Thoracic aorta (tissue), 2 donors: ENCODE results near the gene MVD. TPM values are rescaled to one million over a fixed set of nuclear protein-coding genes. Genes with fewer than 3 reads are reported as not detected.

Experiments used
- ATAC-seq: fragments of 150-250 bp; one replicate; pipeline ENCODE4 v1.8.0; 2017; ENCODE audit warnings: low read depth; ENCODE audit not compliant: insufficient number of reproducible peaks, low FRiP score
- DNase-seq: peaks from one replicate; pipeline ENCODE4 v3.0.0-alpha.2; 2020; ENCODE audit warnings: low spot score
- H3K27ac ChIP-seq, 2 donors: fragments of 200-600 bp; sonication (generic); 1 replicate in 1 of 2; 2 replicates in 1 of 2; pipeline ENCODE4 v1.5.1; 2016; ENCODE audit warnings: mild to moderate bottlenecking in 2 of 2, moderate library complexity in 2 of 2
- H3K27me3 ChIP-seq: fragments of 200-600 bp; sonication (generic); replicated peaks from 2 replicates; pipeline ENCODE4 v1.6.0; 2016; ENCODE audit warnings: mild to moderate bottlenecking; ENCODE audit not compliant: insufficient read depth
- H3K36me3 ChIP-seq: fragments of 200-600 bp; sonication (generic); one replicate; pipeline ENCODE4 v1.5.1; 2016
- H3K4me1 ChIP-seq, 2 donors: fragments of 200-600 bp; sonication (generic); 1 replicate in 1 of 2; 2 replicates in 1 of 2; pipeline versions ENCODE4 v1.5.1 to v1.6.0; 2016; ENCODE audit warnings: low read depth in 2 of 2, mild to moderate bottlenecking in 1 of 2; ENCODE audit not compliant: control insufficient read depth in 1 of 2
- H3K4me3 ChIP-seq: fragments of 200-600 bp; sonication (generic); 2 replicates; pipeline ENCODE4 v1.5.1; 2016; ENCODE audit warnings: mild to moderate bottlenecking
- H3K9me3 ChIP-seq: fragments of 200-600 bp; sonication (generic); 2 replicates; pipeline ENCODE4 v1.5.1; 2016
- total RNA-seq, 2 donors: library from RNA; depleted of rRNA; stranded (reverse); fragments of >200 nt; gene quantifications; one replicate each; pipeline versions ENCODE4 v1.1.0 to v1.2.3, GENCODE V29; 2016
- TF ChIP-seq, protein P1 (sequence below): fragments of 200-600 bp; sonication (generic); IDR thresholded peaks from one replicate; pipeline ENCODE4 v1.5.1; 2019; ENCODE audit warnings: antibody characterized with exemption

MVD gene
- total RNA-seq, 2 donors from 2014 or later, result 22.4 to 38.9 TPM

DNA sequence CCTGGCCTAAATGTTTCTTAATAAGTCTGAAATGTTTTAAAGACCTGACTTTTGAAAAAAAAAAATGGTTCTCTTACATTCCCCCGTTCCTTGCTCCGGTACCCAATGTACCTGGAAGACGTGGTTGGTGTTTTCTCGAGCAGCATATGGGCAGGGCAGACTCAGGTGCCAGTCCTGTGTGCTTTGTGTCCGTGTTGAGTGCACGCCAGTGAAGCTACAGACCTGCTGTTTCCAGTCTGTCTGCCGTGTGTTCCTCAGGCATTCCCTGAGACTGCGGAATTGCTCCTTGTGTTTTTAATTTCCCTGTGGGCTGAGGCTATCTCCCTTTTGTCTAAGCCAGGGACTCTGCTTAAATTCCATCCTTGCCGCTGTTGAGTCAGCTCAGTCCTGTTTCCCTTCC is 36.2 kb downstream of the MVD start:
- peaks cover 84% of the 10 kb centered on the region for H3K36me3 ChIP-seq
- H3K4me3 ChIP-seq, result no peak overlapping the region
- no peaks in the 10 kb centered on the region for H3K27me3 ChIP-seq
- no peak overlapping the region for H3K27ac ChIP-seq
- DNase-seq (no peak), ATAC-seq (no peak)
- H3K4me1 ChIP-seq, result no peaks in the 10 kb centered on the region
- TF ChIP-seq, protein P1, sequence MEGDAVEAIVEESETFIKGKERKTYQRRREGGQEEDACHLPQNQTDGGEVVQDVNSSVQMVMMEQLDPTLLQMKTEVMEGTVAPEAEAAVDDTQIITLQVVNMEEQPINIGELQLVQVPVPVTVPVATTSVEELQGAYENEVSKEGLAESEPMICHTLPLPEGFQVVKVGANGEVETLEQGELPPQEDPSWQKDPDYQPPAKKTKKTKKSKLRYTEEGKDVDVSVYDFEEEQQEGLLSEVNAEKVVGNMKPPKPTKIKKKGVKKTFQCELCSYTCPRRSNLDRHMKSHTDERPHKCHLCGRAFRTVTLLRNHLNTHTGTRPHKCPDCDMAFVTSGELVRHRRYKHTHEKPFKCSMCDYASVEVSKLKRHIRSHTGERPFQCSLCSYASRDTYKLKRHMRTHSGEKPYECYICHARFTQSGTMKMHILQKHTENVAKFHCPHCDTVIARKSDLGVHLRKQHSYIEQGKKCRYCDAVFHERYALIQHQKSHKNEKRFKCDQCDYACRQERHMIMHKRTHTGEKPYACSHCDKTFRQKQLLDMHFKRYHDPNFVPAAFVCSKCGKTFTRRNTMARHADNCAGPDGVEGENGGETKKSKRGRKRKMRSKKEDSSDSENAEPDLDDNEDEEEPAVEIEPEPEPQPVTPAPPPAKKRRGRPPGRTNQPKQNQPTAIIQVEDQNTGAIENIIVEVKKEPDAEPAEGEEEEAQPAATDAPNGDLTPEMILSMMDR, result no peak
- H3K9me3 ChIP-seq, result no peaks in the 10 kb centered on the region

DNA sequence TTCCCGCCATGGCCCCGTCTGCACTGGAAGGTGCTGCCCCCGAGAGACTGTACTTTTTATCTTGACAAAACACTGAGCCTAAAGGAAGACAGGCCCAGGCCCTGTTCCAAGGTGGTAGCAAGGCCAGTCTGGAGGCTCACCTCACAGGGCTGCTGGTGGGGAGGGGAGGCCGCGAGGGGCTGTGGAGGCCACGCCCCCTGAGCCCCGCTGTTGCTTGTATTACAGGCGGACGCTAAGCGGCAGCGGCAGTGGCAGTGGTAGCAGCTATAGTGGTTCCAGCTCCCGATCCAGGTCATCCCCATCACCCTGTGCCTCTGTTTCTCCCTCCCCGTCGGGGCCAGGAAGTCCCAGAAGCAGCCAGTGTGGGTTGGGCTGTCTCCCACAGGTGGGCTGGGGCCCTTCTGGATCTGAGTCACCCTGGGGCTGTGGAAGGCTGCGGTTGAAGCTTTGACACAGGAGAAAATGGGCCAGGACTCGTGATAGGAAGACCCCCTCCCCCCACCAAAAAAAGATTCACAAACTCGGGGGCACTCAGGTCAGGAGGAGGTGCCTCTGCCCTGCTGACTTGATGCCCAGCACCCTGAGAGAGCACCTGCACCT is 37.8 kb downstream of the MVD start:
- ATAC-seq (no peak), DNase-seq (no peak)
- H3K9me3 ChIP-seq, result no peaks in the 10 kb centered on the region
- H3K36me3 ChIP-seq, result peaks cover 70% of the 10 kb centered on the region
- H3K4me1 ChIP-seq, result no peaks in the 10 kb centered on the region
- H3K27ac ChIP-seq, result no peak overlapping the region
- no peaks in the 10 kb centered on the region for H3K27me3 ChIP-seq
- TF ChIP-seq, protein P1, result no peak
- H3K4me3 ChIP-seq, result no peak overlapping the region

DNA sequence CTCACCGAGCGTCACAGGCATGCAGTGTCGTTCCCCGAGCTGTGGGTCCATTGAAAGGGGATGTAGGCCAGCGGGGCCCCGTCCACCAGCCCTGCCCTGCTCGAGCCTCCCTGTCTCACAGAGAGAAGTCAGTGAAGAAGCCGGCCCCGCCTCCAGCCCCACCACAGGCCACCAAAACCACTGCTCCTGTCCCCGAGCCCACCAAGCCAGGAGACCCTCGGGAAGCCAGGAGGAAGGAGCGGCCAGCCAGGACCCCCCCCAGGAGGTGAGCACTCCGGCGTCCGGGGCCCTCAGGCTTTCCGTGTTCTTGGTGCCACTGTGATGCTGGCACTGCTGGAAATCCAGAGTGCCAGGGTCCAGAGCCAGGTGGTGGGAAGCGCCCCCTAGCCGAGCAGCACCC is 38.4 kb downstream of the MVD start:
- Histone ChIP-seq H3K4me3 (no peak overlapping the region), H3K36me3 (peaks cover 65% of the 10 kb centered on the region), H3K27ac (no peak overlapping the region), H3K9me3 (no peaks in the 10 kb centered on the region), H3K4me1 (no peaks in the 10 kb centered on the region), H3K27me3 (no peaks in the 10 kb centered on the region)
- DNase-seq (no peak), ATAC-seq (no peak)
- TF ChIP-seq, protein P1, result no peak

DNA sequence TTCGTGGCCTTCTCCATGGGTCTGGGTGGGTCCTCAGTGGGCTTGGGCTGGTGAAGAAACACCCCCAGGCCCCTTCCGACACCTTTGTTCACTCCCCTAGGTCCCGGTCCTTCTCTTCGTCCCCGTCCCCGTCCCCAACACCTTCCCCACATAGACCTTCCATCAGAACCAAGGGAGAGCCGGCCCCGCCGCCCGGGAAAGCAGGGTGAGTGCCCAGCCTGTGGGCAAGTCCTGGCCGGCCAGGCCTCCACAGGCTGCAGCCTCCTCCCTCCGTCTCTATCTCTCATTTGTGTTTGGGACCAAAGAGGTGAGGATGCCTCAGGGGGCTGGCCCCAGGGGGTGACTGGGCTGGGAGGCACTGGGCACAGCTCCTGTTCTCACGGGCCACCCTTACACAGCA is 39.0 kb downstream of the MVD start:
- TF ChIP-seq, protein P1, result no peak

DNA sequence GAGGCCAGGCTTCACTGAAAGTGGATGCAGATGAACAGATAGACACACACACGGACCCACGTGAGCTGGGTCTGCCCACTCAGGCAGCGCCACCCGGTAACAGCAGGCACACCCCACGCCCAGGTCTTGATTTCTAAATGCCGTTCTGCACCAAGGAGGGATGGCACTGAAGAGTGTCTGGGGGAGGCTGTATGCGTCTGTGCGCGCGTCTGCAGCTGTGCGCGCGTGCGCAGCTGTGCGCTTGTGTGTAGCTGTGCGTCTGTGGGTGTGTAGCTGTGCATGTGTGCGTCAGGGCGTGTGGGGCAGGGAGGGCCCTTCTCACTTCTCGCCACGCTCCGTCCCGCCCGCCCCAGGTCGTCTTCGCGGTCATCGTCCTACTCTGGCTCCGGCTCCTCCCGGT is 40.0 kb downstream of the MVD start:
- Histone ChIP-seq H3K36me3 (peaks cover 59% of the 10 kb centered on the region), H3K9me3 (no peaks in the 10 kb centered on the region), H3K4me1 (no peaks in the 10 kb centered on the region), H3K4me3 (no peak overlapping the region), H3K27me3 (no peaks in the 10 kb centered on the region), H3K27ac (no peak overlapping the region)
- DNase-seq (no peak), ATAC-seq (no peak)
- TF ChIP-seq, protein P1, result no peak

More for the DNA sequence above, 39.0 kb downstream of the MVD start:
- no peak overlapping the region for H3K4me3 ChIP-seq
- H3K36me3 ChIP-seq, result peaks cover 62% of the 10 kb centered on the region
- no peaks in the 10 kb centered on the region for H3K4me1 ChIP-seq
- no peaks in the 10 kb centered on the region for H3K9me3 ChIP-seq
- no peak for ATAC-seq
- H3K27me3 ChIP-seq, result no peaks in the 10 kb centered on the region
- DNase-seq, result no peak
- no peak overlapping the region for H3K27ac ChIP-seq
